GM19328 (cell line): ENCODE measurements around the gene PRPF8.
"Not testable (repeated sequence)": the region's sequence is repeated elsewhere in the genome, so short reads cannot be mapped to it uniquely, and the experiment has no call there.

Experiments
- ATAC-seq: cut with Tn5 transposase; IDR thresholded peaks from one replicate; pipeline ENCODE4 v1.9.1; 2021; ENCODE audit warnings: mild to moderate bottlenecking, moderate library complexity; ENCODE audit not compliant: unreplicated experiment

The PRPF8 gene

GRCh38 chr17:1716912-1717695 lies 32.4 kb upstream of the PRPF8 start:
- ATAC-seq = peak; percentile 28

DNA sequence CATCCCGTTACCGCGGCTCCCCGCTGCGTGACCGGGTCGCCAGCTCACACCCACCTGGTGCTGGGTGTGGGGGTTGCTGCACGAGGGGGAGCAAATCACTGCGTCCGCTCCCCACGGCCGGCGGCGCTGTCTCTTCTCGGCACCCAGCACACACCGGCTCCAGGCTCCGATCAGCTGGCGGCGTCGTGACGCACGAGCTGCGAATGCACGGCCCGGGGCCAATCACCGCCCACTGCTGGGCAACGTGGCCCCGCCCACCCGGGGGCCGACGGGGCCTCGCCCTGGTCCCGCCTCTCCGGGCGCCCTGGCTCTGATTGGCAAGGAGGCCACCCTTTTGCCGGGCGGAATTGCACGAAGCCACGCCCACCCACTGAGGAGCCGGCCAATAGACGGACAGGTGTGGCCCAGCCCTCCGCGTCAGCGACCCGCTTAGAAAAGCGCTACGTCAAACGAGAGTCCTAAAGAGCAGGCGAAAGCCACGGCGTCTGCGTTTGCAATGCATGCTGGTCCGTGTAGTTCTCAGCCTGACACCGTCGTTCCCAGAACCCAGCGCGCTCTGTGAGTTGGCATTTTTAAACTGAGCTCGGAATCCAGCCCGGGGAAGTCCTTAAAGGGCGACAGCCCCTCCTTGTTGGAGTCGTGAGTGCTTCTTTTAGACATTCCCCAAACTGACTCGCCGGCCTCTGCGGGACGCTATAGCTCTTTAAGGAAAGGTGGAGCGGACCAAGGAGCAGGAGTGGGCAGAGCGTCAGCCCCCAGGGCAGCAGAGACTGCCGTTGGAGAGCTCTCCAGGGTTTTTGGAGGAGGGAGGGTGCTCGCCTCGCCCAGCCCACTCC lies 31.6 kb upstream of the PRPF8 start:
- peak; percentile 71 for ATAC-seq

DNA sequence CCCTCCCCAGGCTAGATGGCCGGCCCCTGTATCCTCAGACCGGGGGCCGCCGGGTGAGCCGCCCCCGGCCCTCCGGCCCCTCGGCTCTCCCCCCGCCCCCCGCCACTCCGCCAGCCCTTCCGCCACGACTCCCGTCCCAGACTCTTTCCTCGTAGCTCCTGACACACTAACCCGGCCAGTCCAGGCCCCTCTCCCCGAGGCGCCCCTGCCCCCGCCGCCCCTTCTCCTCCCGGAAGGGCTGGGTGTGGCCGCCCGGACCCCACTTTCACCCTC lies 31.1 kb upstream of the PRPF8 start:
- ATAC-seq = no peak

GRCh38 chr17:1714980-1715802 lies 30.5 kb upstream of the PRPF8 start:
- no peak for ATAC-seq

DNA sequence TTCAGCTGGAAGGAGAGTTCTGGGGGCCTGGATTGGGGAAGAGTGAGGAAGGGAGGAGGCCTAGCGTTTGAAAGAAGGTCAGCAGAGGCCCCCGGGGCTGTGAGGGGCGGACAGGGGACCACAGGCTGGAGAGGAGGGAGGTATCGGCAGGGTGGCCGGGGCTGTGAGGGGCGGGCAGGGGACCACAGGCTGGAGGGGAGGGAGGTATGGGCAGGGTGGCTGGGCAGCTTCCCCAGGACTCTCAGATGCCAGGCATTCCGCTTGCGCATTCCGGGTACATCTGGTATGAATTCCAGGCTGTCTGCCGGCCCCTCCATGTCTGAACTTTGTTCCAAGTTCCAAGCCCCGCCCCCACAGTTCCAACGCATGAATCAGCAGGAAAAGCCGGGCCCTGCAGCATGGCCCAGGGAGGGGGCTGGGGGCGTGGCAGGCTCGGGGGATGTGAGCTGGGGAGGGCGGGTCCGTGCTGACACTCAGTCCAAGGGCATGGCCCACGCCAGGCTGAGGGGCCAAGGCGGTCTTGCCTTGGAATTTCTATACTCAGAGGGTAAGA lies 29.8 kb upstream of the PRPF8 start:
- ATAC-seq = no peak

- ATAC-seq = no peak
Measured at GRCh38 chr17:1713878-1714426, 29.3 kb upstream of the PRPF8 start.

- ATAC-seq = no peak
Measured at GRCh38 chr17:1713160-1713877, 28.7 kb upstream of the PRPF8 start.

GRCh38 chr17:1712271-1712670 lies 27.6 kb upstream of the PRPF8 start:
- no peak for ATAC-seq

- ATAC-seq = no peak
Measured at GRCh38 chr17:1711804-1712203, 27.1 kb upstream of the PRPF8 start.

- ATAC-seq = no peak
Measured at GRCh38 chr17:1710807-1711553, 26.3 kb upstream of the PRPF8 start.

DNA sequence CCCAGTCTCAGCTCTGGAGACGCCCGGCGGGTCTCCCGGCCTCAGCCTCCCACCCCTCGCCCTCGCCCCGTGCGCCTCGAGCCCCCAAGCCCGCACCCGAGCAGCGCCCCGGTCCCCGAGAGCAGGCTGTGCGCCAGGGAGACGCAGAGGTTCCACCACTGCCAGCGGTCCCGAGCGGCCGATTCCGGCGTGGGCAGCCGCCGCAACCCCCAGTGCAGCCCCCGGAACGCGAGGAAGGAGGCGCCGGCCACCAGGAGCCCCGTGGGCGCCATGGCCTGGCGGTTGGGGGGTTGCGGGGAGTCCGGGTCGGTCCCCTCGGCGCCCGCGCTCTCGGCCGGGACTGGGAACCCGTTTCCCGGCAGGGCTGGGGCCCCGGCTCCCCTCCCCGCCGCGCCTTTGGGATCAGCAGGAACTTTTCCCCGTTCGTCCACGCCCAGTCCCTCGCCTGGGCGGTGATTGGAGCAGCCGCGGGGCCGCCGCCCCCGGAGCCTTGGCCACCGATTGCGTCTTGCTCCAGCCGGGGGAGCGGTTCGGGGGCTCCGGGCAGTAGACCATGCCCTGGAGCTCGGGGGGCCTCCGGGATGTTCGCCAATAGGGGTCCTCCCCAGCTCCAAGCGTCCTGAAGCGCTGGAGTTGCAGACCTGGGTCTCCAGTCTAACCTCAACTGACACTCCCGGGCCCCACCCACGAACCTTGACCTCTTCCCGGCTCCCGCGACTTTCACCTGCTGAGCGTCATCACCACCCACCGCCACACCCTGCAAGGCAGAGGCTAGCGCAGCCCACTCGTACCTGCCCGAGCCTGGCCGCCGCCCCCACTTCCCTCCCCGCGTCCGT lies 25.5 kb upstream of the PRPF8 start, which contains the start of gene TLCD2:
Gene TLCD2 (minus strand): TSS at position 407 of the 836 bp plus-strand sequence. CDS start 135 bp downstream, at position 272.
- ATAC-seq = no peak

GRCh38 chr17:1709403-1709951 lies 24.8 kb upstream of the PRPF8 start:
- ATAC-seq = no peak

GRCh38 chr17:1708791-1709346 lies 24.2 kb upstream of the PRPF8 start:
- ATAC-seq = not testable (repeated sequence)

DNA sequence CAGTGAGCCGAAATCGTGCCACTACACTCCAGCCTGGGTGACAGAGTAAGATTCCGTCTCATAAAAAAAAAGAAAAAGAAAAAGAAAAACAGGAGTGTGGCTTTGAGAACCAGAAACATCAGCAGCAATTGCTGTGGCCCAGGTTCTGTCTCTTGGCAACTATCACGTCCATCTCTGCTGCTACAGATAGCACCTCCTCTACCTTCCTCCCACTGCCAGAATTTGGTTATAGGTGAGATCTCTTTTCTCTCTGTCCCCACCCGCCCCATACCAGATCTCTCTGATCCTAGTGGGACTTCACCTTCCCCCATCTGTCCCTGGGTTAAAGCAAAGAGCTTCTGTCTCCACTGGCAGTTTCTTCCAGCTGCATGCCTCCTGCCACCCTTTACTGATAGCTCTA lies 22.4 kb upstream of the PRPF8 start:
- ATAC-seq = no peak

GRCh38 chr17:1705004-1705403 lies 20.3 kb upstream of the PRPF8 start:
- no peak for ATAC-seq

DNA sequence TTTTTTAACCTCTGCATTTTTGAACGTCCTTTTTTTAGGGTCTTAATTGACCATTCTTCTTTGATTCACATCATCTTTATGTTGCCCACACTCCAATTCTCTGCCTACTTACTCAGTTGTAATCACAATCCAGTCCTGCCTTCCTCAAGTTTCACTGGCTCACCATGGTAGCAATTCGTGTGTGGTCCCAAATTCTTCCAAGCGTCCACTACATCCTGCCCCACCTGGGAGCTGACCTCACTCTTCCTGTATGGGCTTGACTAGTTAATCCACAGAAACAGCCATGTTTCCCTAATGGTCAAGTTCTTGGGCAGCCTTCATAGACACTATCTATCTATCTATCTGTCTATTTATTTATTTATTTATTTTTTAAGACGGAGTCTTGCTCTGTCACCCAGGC lies 18.4 kb upstream of the PRPF8 start:
- ATAC-seq = no peak

DNA sequence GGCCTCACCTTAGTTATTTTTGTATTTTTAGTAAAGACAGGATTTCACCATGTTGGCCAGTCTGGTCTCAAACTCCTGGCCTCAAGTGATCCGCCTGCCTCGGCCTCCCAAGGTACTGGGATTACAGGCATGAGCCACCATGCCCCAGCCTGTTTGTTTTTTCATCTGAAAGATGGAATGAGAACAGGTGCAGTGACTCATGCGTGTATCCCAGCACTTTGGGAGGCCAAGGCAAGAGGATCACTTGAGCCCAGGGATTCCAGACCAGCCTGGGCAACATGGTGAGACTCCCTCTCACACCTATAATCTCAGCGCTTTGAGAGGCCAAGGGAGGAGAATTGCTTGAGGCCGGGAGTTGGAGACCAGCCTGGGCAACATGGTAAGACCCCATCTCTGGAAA lies 15.2 kb upstream of the PRPF8 start:
- ATAC-seq = not testable (repeated sequence)

- ATAC-seq = no peak
Measured at GRCh38 chr17:1697681-1698080, 13.0 kb upstream of the PRPF8 start.
